ENCODE measurements around the gene GART.

DNA sequence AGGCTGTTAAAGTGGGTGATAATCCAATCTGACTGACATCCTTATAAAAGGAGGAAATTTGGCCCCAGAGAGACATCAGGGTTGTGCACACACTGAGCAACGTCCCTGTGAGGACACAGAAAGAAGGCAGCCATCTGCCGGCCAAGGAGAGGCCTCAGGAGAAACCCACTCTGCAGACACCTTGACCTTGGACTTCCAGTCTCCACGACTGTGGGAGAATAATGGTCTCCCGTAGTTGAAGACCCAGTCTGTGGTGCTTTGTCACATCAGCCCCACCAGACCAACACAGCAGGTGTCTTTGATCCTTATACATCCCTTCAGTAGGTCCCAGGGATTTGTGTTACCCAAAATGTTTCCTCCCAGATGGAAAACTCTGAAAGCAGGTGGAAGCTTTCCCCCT is 46.2 kb downstream of the GART start:
- TF ChIP-seq CTCF (optimal IDR thresholded peaks at IDR 0.05 in 1 of 3, IDR thresholded peaks at IDR 0.05 in 1 of 3, conservative IDR thresholded peaks at IDR 0.05 in 1 of 3; ENCODE audit: extremely low read depth in 1 of 3, insufficient read depth in 2 of 3, low read length in 3 of 3) = no peak
- TF ChIP-seq EZH2 (IDR thresholded peaks at IDR 0.05; ENCODE audit: low read length) = no peak
